ENCODE data around the gene CPTP.
A peak's percentile ranks its signal among the peaks of the same experiment; 100 is the strongest.

Gene CPTP

DNA sequence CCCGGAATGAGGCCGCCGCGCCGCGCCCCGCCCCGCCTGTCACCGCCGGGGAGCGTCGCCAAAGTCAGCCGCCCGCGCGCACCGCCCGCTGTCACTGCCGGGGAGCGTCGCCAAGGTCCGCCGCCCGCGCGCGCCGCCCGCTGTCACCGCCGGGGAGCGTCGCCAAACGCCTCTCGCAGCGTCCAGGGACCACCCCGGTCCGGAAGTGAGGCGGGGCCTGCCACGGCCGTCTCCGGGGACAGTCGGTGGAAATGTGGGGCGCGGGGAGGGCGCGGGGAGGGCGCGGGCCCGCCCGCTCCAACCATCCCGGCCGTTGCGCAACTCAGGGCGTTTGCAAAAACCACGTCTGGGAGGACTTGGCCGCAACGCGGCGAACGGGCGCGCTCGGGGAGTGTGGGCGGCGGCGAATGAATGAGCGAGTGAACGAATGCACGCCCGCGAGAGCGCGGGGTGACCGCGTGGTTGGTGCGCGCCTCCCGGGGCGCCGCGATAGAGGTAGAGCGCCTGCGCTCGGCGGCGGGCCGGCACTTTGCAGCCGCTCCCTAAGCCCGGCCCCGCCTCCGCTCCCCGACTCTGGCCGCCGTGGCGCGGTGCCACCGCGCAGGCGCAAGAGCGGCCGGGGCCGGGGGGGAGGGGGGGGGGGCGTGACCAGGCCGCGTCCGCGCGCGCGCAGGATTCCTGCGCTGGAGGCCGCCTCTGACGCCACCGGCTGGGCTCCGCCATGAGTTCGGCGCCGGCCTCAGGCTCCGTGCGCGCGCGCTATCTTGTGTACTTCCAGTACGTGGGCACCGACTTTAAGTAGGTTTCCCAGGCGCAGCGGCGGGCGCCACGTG, 16.5 kb upstream of the CPTP start, which contains the start of the genes ACAP3 and PUSL1:
Gene ACAP3 (minus strand): TSS at position 8 of the 833 bp plus-strand sequence. CDS start 115 bp downstream, outside the sequence.
Gene PUSL1 (plus strand): TSS at position 675 of the 833 bp plus-strand sequence. CDS start 47 bp downstream, at position 722.
- Histone ChIP-seq H4K91ac (ENCODE audit: low read length) (peak within 1 kb of the TSS; percentile 72), H3K79me1 (replicated peaks; ENCODE audit: low read length, poor library complexity, severe bottlenecking) (peaks cover 20% of the 10 kb centered on the region), H4K8ac (ENCODE audit: low read length) (no peak within 1 kb of the TSS), H3K23ac (ENCODE audit: low read length in 2 of 2) (peak within 1 kb of the TSS; percentile 73 to 84), H3K27me3 (ENCODE audit: control insufficient read depth in 1 of 2, insufficient read depth in 1 of 2, low read length in 2 of 2) (no peaks in the 10 kb centered on the region), H2BK15ac (ENCODE audit: low read depth, poor library complexity, severe bottlenecking) (peak within 1 kb of the TSS; percentile 71), H3K4me3 (ENCODE audit: insufficient read depth in 1 of 2, low read depth in 1 of 2, low read length in 2 of 2) (peak within 1 kb of the TSS; percentile 83 to 89), H2BK120ac (ENCODE audit: low read depth, low read length) (peak within 1 kb of the TSS; percentile 65), H3K9ac (ENCODE audit: low read length) (peak within 1 kb of the TSS; percentile 88), H3K4me1 (ENCODE audit: control insufficient read depth, insufficient read depth, low read depth, low read length) (peaks cover 54% of the 10 kb centered on the region), H2BK5ac (ENCODE audit: low read depth, low read length, poor library complexity, severe bottlenecking) (no peak within 1 kb of the TSS), H3K9me3 (ENCODE audit: control insufficient read depth, low read length) (no peaks in the 10 kb centered on the region), H2AFZ (ENCODE audit: low read depth, low read length) (peak within 1 kb of the TSS; percentile 86), H3K4ac (ENCODE audit: low read depth in 1 of 2, low read length in 2 of 2) (peak within 1 kb of the TSS; percentile 54 to 93), H3K4me2 (ENCODE audit: low read length, poor library complexity, severe bottlenecking) (peak within 1 kb of the TSS; percentile 84), H3K27ac (ENCODE audit: low read length, poor library complexity, severe bottlenecking) (peak within 1 kb of the TSS; percentile 48), H2BK12ac (ENCODE audit: low read length in 2 of 2) (peak within 1 kb of the TSS in 1 of 2 experiments; percentile 61), H3K14ac (ENCODE audit: low read length in 2 of 2) (peak within 1 kb of the TSS in 1 of 2 experiments; percentile 93), H3K18ac (ENCODE audit: low read depth in 1 of 2, low read length in 2 of 2) (peak within 1 kb of the TSS; percentile 68 to 81), H3K36me3 (ENCODE audit: control insufficient read depth in 1 of 2, insufficient read depth in 2 of 2, low read depth in 1 of 2, low read length in 2 of 2) (peaks cover 27 to 53% of the 10 kb centered on the region in 2 experiments), H2AK5ac (ENCODE audit: low read length, severe bottlenecking) (no peak within 1 kb of the TSS)
- WGBS, result under 1% methylated on average over 41 of the region's 131 CpGs
- DNase-seq, result peak; percentile 95

- WGBS, result under 1% methylated on average over 38 of the region's 66 CpGs
- Histone ChIP-seq H4K91ac (ENCODE audit: low read length) (peak overlapping the region; percentile 40), H2BK15ac (ENCODE audit: low read depth, poor library complexity, severe bottlenecking) (peak overlapping the region; percentile 57), H3K79me1 (replicated peaks; ENCODE audit: low read length, poor library complexity, severe bottlenecking) (peaks cover 23% of the 10 kb centered on the region), H3K36me3 (ENCODE audit: control insufficient read depth in 1 of 2, insufficient read depth in 2 of 2, low read depth in 1 of 2, low read length in 2 of 2) (peaks cover 34 to 53% of the 10 kb centered on the region in 2 experiments), H2BK12ac (ENCODE audit: low read length in 2 of 2) (peak overlapping the region in 1 of 2 experiments; percentile 21), H3K18ac (ENCODE audit: low read depth in 1 of 2, low read length in 2 of 2) (peak overlapping the region; percentile 37 to 81), H3K23ac (ENCODE audit: low read length in 2 of 2) (peak overlapping the region; percentile 53 to 59), H3K4me3 (ENCODE audit: insufficient read depth in 1 of 2, low read depth in 1 of 2, low read length in 2 of 2) (peak overlapping the region; percentile 83 to 84), H3K27ac (ENCODE audit: low read length, poor library complexity, severe bottlenecking) (no peak overlapping the region), H3K9ac (ENCODE audit: low read length) (peak overlapping the region; percentile 88), H2BK120ac (ENCODE audit: low read depth, low read length) (peak overlapping the region; percentile 36), H2BK5ac (ENCODE audit: low read depth, low read length, poor library complexity, severe bottlenecking) (no peak overlapping the region), H2AFZ (ENCODE audit: low read depth, low read length) (peak overlapping the region; percentile 18), H2AK5ac (ENCODE audit: low read length, severe bottlenecking) (no peak overlapping the region), H4K8ac (ENCODE audit: low read length) (no peak overlapping the region), H3K4me1 (ENCODE audit: control insufficient read depth, insufficient read depth, low read depth, low read length) (peaks cover 49% of the 10 kb centered on the region), H3K27me3 (ENCODE audit: control insufficient read depth in 1 of 2, insufficient read depth in 1 of 2, low read length in 2 of 2) (no peaks in the 10 kb centered on the region), H3K9me3 (ENCODE audit: control insufficient read depth, low read length) (no peaks in the 10 kb centered on the region), H3K4me2 (ENCODE audit: low read length, poor library complexity, severe bottlenecking) (peak overlapping the region; percentile 84), H3K14ac (ENCODE audit: low read length in 2 of 2) (peak overlapping the region in 1 of 2 experiments; percentile 90), H3K4ac (ENCODE audit: low read depth in 1 of 2, low read length in 2 of 2) (peak overlapping the region; percentile 49 to 93)
- no peak for DNase-seq
These were observed 15.8 kb upstream of the CPTP start for GRCh38 chr1:1308756-1309250.

DNA sequence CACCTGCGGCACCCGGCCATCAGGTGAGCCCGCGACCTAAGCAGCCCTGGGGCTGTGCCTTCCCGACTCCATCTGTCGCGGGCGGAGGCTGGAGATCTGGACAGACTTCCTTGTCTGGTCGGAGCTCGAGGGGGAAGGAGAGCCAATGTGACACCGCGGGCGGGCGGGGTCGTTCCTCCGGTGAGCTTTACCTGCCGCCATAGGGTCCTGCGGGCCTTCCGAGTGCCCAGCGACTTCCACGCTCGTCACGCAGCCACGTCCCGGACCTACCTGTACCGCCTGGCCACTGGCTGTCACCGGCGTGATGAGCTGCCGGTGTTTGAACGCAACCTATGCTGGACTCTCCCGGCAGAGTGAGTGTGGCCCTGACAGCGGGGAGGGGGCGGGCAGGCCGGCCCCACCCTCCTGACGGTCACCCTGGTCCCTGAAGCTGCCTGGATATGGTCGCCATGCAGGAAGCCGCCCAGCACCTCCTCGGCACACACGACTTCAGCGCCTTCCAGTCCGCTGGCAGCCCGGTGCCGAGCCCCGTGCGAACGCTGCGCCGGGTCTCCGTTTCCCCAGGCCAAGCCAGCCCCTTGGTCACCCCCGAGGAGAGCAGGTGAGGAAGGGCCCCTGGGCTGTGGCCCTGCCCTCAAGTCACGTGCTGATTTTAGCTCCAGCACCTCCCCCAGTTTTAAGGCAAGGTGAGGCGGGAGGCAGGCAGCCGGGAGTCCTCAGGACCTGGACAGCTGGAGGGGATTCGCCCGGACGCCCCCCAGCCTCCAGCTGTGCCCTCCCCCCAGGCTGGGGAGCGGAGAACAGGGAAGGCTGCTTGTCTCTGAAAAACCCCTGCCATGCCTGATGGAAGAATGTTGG, 15.1 kb upstream of the CPTP start:
- Histone ChIP-seq H4K8ac (ENCODE audit: low read length) (no peak overlapping the region), H3K4me3 (ENCODE audit: insufficient read depth in 1 of 2, low read depth in 1 of 2, low read length in 2 of 2) (peak overlapping the region; percentile 83 to 84), H3K36me3 (ENCODE audit: control insufficient read depth in 1 of 2, insufficient read depth in 2 of 2, low read depth in 1 of 2, low read length in 2 of 2) (peaks cover 41 to 57% of the 10 kb centered on the region in 2 experiments), H2BK5ac (ENCODE audit: low read depth, low read length, poor library complexity, severe bottlenecking) (no peak overlapping the region), H3K27ac (ENCODE audit: low read length, poor library complexity, severe bottlenecking) (no peak overlapping the region), H3K14ac (ENCODE audit: low read length in 2 of 2) (peak overlapping the region in 1 of 2 experiments; percentile 90), H3K18ac (ENCODE audit: low read depth in 1 of 2, low read length in 2 of 2) (peak overlapping the region; percentile 23 to 81), H3K9ac (ENCODE audit: low read length) (peak overlapping the region; percentile 88), H3K79me1 (replicated peaks; ENCODE audit: low read length, poor library complexity, severe bottlenecking) (peaks cover 25% of the 10 kb centered on the region), H3K23ac (ENCODE audit: low read length in 2 of 2) (peak overlapping the region; percentile 53 to 59), H2AK5ac (ENCODE audit: low read length, severe bottlenecking) (no peak overlapping the region), H2BK12ac (ENCODE audit: low read length in 2 of 2) (peak overlapping the region in 1 of 2 experiments; percentile 42), H3K4me1 (ENCODE audit: control insufficient read depth, insufficient read depth, low read depth, low read length) (peaks cover 43% of the 10 kb centered on the region), H3K4ac (ENCODE audit: low read depth in 1 of 2, low read length in 2 of 2) (peak overlapping the region in 1 of 2 experiments; percentile 93), H2AFZ (ENCODE audit: low read depth, low read length) (no peak overlapping the region), H3K4me2 (ENCODE audit: low read length, poor library complexity, severe bottlenecking) (peak overlapping the region; percentile 84), H2BK15ac (ENCODE audit: low read depth, poor library complexity, severe bottlenecking) (peak overlapping the region; percentile 57), H3K27me3 (ENCODE audit: control insufficient read depth in 1 of 2, insufficient read depth in 1 of 2, low read length in 2 of 2) (no peaks in the 10 kb centered on the region), H4K91ac (ENCODE audit: low read length) (peak overlapping the region; percentile 72), H2BK120ac (ENCODE audit: low read depth, low read length) (no peak overlapping the region), H3K9me3 (ENCODE audit: control insufficient read depth, low read length) (no peaks in the 10 kb centered on the region)
- DNase-seq, result no peak
- WGBS, result 33% methylated on average over 57 of the region's 57 CpGs
